ENCODE results near the gene P2RY14. TPM values are rescaled to one million over a fixed set of nuclear protein-coding genes. Genes with fewer than 3 reads are reported as not detected.

Gene P2RY14
- polyA plus RNA-seq, 3 donors from 2014 or later, result 1.2 to 2.8 (median 1.5) TPM

DNA sequence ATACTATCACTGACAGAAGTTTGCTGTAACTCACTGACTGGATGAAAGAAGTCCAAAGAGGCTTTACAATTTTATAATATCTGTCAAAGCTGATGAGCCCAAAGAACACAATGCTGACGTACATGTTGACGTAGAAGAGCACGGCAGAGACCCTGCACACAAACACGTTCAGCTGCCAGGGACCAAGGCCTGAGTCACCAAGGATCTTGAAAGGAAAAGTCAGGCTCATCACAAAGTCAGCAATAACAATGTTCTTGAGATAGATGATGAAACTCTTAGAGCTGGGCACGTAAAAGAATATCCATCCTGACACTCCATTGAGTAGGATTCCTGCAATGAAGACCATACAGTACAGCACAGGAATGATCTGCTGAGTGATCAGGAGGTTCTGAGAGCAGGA lies 64.5 kb downstream of the P2RY14 start:
- Mint-ChIP-seq H3K27ac (no peak overlapping the region), H3K27me3 (ENCODE audit: low read depth in 3 of 3) (peaks cover 0 to 2% (median 2%) of the 10 kb centered on the region in 3 donors), H3K4me3 (no peak overlapping the region), H3K36me3 (no peaks in the 10 kb centered on the region), H3K4me1 (peaks cover 21 to 24% of the 10 kb centered on the region in 2 donors), H3K9me3 (no peaks in the 10 kb centered on the region)
- DNase-seq, result no peak

DNA sequence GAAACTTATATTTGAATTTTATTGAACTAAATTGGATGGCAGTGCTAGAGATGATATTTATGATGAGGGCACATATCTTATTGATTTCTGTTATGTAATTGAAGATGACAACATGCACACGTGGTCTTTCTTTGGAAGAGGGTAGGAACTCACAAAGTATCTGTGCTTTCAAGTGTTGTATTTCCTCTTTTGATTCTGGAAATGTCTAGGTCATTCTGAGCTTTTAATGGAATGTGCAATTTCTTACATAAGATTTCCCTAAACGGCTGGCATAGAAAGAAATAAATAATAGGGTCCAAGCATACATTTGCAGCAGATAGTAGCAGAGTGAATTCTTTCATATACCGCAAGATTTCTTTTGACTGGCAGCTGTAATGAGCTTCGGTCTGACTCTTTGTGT lies 65.2 kb downstream of the P2RY14 start:
- DNase-seq, result no peak
- Mint-ChIP-seq H3K27ac (no peak overlapping the region), H3K36me3 (no peaks in the 10 kb centered on the region), H3K27me3 (ENCODE audit: low read depth in 3 of 3) (peaks cover 0 to 2% (median 2%) of the 10 kb centered on the region in 3 donors), H3K9me3 (no peaks in the 10 kb centered on the region), H3K4me3 (no peak overlapping the region), H3K4me1 (peaks cover 24 to 29% of the 10 kb centered on the region in 2 donors)

DNA sequence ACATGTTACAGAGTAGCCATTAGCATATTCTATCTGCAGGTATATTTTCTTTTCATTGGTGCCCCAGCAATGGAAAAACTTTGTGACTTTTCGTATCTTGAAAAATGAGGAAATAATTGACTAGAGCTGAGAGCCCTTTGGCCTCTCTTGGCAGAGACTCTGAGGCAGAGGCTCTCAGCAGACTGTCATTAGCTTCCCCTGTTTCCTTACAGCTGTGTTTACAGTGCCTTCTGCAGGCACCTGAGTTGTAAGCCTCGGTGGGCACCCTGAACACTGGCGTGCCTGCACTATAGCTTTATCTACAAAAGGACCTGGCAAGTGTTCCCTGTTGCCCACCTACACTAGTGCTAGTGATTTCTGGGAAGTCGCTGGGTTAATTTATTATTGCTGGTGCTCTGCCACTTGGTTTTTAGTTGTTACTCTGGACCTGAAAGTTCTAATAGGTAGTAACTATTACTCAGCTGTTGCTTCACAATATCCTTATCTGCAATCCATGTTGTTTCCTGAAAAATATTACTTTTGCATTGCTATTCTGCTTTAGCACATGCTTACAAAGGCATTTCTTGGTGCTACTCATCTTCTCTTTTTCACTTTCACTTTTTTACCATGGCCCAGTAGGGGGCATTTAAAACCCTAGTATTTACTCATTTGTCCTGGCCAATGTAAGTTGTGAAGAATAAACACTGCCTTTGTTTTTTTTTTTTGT lies 67.5 kb downstream of the P2RY14 start:
- H3K36me3 Mint-ChIP-seq, result peaks cover 0 to 5% (median 0%) of the 10 kb centered on the region in 3 donors
- no peaks in the 10 kb centered on the region for H3K9me3 Mint-ChIP-seq
- peak overlapping the region in 1 of 6 donors; percentile 63 for H3K27ac Mint-ChIP-seq
- peaks cover 29 to 30% of the 10 kb centered on the region in 2 donors for H3K4me1 Mint-ChIP-seq
- DNase-seq, result no peak
- peak overlapping the region in 3 of 5 donors; percentile 22 to 55 (median 43) for H3K4me3 Mint-ChIP-seq
- no peaks in the 10 kb centered on the region for H3K27me3 Mint-ChIP-seq (ENCODE audit: low read depth in 3 of 3)

DNA sequence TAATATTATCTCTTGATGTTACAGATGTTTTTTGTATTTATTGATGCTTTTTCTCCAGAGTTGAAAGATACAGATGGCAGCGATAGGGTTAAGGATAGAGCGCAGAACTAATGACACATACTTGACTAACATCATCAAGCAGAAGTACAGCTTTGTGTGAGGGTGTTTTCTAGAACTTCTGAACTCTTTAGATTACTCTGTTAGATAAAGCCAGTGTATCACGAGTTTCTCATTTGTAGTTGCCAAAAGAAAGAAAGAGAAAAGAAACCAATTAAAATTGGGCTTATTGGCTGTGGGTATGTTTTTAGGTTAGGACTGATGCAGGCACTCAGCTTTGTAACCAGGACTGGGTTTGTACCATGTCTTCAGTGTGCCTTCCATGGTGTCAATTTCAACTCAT lies 68.7 kb downstream of the P2RY14 start:
- H3K27ac Mint-ChIP-seq, result peak overlapping the region in 5 of 6 donors; percentile 39 to 71 (median 49)
- H3K9me3 Mint-ChIP-seq, result no peaks in the 10 kb centered on the region
- DNase-seq, result peak in 1 of 3 donors; percentile 36
- H3K36me3 Mint-ChIP-seq, result peaks cover 0 to 5% (median 0%) of the 10 kb centered on the region in 3 donors
- peaks cover 34 to 36% of the 10 kb centered on the region in 2 donors for H3K4me1 Mint-ChIP-seq
- H3K27me3 Mint-ChIP-seq (ENCODE audit: low read depth in 3 of 3), result peaks cover 0 to 2% (median 0%) of the 10 kb centered on the region in 3 donors
- H3K4me3 Mint-ChIP-seq, result peak overlapping the region in 2 of 5 donors; percentile 46

DNA sequence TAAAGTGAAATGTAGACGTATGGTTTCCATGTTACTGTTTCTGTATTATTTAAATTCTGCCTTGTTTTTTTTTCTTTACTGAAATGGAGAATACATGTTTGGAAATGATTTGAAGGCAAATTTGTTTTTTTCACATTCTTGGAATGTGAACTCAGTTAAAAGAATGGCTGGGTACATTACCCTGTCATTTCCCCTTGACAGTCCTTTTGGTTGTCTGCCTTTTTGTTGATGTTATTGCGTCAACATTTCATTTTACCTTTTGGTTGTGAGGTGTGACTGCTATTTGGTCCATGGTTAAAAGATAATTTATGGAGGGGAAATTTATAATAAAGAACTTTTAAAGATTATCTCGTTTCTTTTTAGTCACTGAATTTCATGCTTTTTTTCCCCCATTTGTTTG lies 72.1 kb downstream of the P2RY14 start:
- peaks cover 0 to 7% (median 5%) of the 10 kb centered on the region in 3 donors for H3K27me3 Mint-ChIP-seq (ENCODE audit: low read depth in 3 of 3)
- peak overlapping the region in 2 of 6 donors; percentile 12 to 86 for H3K27ac Mint-ChIP-seq
- DNase-seq, result no peak
- H3K4me3 Mint-ChIP-seq, result peak overlapping the region in 1 of 5 donors; percentile 82
- peaks cover 0 to 5% (median 0%) of the 10 kb centered on the region in 3 donors for H3K36me3 Mint-ChIP-seq
- H3K9me3 Mint-ChIP-seq, result no peaks in the 10 kb centered on the region
- peaks cover 60 to 69% of the 10 kb centered on the region in 2 donors for H3K4me1 Mint-ChIP-seq

DNA sequence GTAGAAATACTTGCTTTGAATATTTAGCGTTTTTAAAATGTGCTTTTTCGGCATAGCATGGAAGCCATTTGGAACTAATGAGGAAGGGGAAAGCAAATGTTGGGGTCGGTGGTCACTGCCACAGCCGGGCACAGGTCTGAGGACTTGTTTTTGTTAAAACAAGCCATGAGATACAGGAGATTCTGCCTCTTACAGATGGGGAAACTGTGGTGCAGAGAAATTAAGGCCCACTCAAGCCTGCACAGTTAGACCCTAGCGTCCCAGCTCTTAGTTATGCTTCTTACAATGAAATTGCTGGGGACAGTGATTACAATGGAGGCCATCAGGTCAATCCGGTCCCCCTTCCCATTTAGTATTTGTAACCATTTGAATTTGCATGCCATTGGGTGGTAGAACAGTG lies 72.9 kb downstream of the P2RY14 start:
- DNase-seq, result no peak
- Mint-ChIP-seq H3K4me1 (peaks cover 60 to 69% of the 10 kb centered on the region in 2 donors), H3K36me3 (peaks cover 0 to 5% (median 0%) of the 10 kb centered on the region in 3 donors), H3K27me3 (ENCODE audit: low read depth in 3 of 3) (peaks cover 0 to 10% (median 5%) of the 10 kb centered on the region in 3 donors), H3K27ac (peak overlapping the region in 5 of 6 donors; percentile 29 to 86 (median 62)), H3K9me3 (no peaks in the 10 kb centered on the region), H3K4me3 (peak overlapping the region in 1 of 5 donors; percentile 82)

DNA sequence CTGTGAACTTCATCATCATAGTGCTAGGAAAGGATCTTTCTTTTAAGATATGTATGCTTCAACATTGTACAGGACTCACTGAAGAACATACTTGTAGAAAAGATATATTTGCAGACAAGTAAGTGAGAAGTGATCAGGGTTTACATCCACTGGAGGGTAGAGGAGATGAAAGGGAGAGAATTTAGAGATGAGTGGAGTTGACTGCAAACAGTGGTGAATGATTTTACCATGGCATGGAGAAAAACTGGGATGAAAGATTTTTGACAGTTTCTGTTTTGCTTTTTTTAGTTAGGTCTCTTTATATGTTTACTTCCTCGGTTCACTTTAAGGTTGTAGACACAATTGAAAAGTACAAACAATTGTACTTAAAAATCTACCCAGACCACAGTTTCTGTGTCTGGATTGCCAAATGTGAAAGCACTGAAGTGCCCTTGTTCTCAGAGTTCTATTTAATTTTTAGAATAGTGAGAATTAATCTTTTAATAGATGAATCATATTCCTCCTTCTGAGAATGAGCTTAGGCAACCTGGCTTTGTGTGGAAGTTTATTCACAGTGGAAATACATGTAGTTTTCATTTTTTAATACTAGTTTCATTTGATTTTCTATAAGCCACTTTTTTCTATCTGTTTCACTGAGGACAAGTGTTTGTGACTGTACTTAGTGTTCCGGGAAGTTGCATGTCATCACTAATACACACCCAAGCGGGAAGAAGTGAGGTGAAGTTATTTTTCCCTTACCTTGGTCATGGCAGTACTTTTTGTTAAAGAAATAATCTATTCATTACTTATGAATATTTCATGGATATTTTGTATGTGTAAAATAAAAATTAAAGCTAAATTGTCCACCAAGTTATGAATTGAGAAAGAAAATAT lies 73.6 kb downstream of the P2RY14 start:
- no peak for DNase-seq
- Mint-ChIP-seq H3K9me3 (no peaks in the 10 kb centered on the region), H3K27me3 (ENCODE audit: low read depth in 3 of 3) (peaks cover 0 to 10% (median 5%) of the 10 kb centered on the region in 3 donors), H3K4me1 (peaks cover 62 to 69% of the 10 kb centered on the region in 2 donors), H3K4me3 (peak overlapping the region; percentile 39 to 82 (median 56)), H3K36me3 (peaks cover 0 to 5% (median 0%) of the 10 kb centered on the region in 3 donors), H3K27ac (peak overlapping the region; percentile 86 to 96 (median 92))

DNA sequence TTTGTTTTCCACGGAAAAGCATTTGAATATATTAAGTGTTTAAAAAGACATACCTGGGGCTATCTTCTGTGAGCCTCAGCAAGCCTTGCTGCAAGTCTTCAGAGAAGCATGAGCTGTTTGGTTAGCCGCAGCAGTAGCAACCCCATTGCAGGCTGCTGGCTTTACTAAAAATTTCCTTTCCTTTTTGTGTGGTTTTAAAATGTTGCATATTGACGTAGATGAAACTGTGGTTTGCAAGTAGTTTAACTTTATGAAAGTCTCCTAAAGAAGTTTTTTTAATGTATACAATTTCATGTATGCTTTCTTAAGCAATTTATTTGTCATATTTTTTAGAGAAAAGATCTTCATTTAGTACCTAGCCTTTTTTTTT lies 75.3 kb downstream of the P2RY14 start, which contains the start of gene GPR171:
Gene GPR171, minus strand, starts transcription at position 166 of the 370 bp plus-strand sequence. CDS start 3,830 bp downstream, outside the sequence.
- H3K36me3 Mint-ChIP-seq, result peaks cover 0 to 13% (median 3%) of the 10 kb centered on the region in 3 donors
- peak; percentile 68 to 79 (median 68) for DNase-seq
- H3K4me1 Mint-ChIP-seq, result peaks cover 66 to 68% of the 10 kb centered on the region in 2 donors
- peak within 1 kb of the TSS; percentile 39 to 82 (median 67) for H3K4me3 Mint-ChIP-seq
- no peaks in the 10 kb centered on the region for H3K9me3 Mint-ChIP-seq
- peaks cover 0 to 10% (median 5%) of the 10 kb centered on the region in 3 donors for H3K27me3 Mint-ChIP-seq (ENCODE audit: low read depth in 3 of 3)
- H3K27ac Mint-ChIP-seq, result peak within 1 kb of the TSS; percentile 86 to 96 (median 92)

DNA sequence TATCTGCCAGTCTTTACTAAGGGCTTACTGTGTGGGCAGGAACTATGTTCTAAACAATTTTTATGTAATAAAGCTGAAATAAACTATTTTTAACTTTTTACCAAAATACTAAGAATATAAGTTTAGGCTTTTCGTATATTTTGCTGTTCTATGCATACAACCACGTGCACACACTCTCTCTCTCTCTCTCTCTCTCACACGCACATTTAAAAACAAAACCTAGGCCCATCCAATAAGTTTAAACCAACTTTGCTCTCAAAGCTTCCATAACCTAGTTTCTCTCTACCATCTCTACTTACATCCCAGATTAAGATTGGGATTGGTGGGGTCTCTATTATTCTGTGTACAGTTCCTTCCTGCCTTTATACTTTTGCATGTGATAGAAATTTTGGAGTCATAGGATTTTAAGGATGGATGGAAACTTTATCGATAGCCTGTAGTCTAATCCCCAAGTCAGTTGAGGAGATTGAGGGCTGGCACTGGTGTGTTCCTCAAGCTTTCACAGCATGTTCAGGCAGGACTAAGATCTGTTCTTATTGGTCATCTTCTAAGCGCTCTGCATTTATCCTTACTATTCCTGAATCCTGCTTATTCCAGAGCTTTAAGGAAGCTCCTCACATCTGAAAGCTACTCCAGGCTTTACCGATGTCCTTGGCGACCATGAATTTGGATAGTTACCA lies 77.2 kb downstream of the P2RY14 start:
- DNase-seq, result no peak
- Mint-ChIP-seq H3K27me3 (ENCODE audit: low read depth in 3 of 3) (peaks cover 0 to 10% (median 5%) of the 10 kb centered on the region in 3 donors), H3K9me3 (no peaks in the 10 kb centered on the region), H3K4me3 (peak overlapping the region; percentile 13 to 77 (median 47)), H3K36me3 (peaks cover 0 to 8% (median 3%) of the 10 kb centered on the region in 3 donors), H3K4me1 (peaks cover 60 to 68% of the 10 kb centered on the region in 2 donors), H3K27ac (peak overlapping the region; percentile 21 to 92 (median 47))

DNA sequence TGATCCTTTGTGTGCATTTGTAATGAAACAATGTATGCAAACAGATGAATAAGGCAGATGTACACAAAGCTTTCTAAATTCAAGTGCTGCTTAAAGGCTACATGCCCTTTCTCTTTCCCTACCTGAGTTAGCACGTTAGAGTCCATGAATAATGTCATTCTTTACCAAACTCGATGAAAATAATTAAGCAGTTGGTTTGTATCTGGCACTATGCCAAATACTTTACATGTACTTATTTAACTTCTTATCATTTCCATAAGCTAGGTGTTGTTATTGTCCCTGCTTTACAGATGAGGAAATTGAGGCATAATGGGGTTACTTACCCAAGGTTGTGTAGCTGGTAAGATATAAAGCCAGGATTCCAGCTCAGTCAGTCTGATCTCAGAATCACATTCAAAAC lies 77.8 kb downstream of the P2RY14 start:
- peak overlapping the region in 5 of 6 donors; percentile 4 to 92 (median 86) for H3K27ac Mint-ChIP-seq
- H3K27me3 Mint-ChIP-seq (ENCODE audit: low read depth in 3 of 3), result peaks cover 0 to 10% (median 5%) of the 10 kb centered on the region in 3 donors
- peaks cover 60 to 68% of the 10 kb centered on the region in 2 donors for H3K4me1 Mint-ChIP-seq
- peak overlapping the region in 4 of 5 donors; percentile 13 to 77 (median 34) for H3K4me3 Mint-ChIP-seq
- no peaks in the 10 kb centered on the region for H3K9me3 Mint-ChIP-seq
- peaks cover 0 to 8% (median 3%) of the 10 kb centered on the region in 3 donors for H3K36me3 Mint-ChIP-seq
- DNase-seq, result peak in 1 of 3 donors; percentile 18

DNA sequence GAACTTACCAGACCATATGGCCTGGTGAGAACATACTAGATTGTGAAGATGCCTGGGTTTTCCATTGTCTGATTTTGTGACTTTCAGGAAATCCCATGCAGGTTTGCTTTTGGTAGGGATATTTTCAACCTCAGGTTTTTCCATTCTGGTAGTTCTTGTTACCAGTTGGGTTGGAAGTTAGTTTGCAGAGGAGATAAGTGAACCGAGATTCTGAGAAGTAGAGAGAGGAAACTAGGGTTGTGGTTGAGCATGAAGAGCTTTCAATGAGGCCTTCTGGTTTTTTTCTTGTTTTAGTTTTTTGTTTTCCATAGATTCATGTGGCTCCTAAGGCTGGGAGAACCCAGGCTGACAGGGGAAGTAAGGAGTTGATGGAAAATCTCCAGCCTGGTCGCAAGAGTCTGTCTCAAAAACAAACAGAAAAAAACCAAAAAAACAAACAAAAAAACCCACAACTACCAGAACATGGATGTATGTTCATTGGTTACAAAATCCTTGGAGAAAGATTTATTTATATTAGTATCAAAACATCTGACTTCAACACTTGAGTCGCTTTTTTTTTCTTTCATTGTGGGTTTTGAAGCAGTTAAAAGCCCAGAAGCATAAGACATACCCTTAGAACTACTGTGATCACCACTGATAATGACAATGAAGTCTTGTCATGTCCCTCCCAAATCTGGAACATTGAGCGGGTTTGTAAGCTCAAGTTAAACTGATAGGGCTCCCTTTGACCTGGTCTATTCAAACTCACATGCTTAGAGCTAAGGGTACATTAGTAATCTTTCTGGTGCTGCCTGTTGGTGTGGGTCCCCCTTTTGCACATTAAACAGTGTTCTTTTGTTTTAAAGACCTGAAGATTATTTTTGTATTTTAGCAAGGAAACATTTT lies 78.5 kb downstream of the P2RY14 start:
- Mint-ChIP-seq H3K36me3 (peaks cover 0 to 8% (median 3%) of the 10 kb centered on the region in 3 donors), H3K9me3 (no peaks in the 10 kb centered on the region), H3K4me3 (peak overlapping the region; percentile 35 to 77 (median 74)), H3K4me1 (peaks cover 57 to 62% of the 10 kb centered on the region in 2 donors), H3K27ac (peak overlapping the region; percentile 77 to 98 (median 88)), H3K27me3 (ENCODE audit: low read depth in 3 of 3) (peaks cover 0 to 8% (median 5%) of the 10 kb centered on the region in 3 donors)
- no peak for DNase-seq

DNA sequence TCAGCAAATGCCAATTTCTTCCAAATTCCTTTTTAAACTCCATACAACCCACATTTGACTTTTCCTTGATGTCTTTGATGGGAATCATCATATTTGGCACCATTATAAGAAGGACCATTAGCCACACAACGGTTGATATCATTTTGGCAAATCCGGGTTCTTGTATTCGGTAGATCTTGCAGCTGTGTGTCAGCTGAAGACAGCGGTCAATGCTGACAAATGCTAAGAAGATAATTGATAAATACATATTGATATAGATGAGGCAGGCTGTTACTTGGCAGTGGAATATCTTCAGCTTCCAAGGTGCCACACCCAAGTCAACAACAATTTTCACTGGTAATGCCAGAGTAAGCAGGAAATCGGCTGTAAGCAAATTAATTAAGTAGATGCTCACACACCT lies 79.5 kb downstream of the P2RY14 start:
- H3K9me3 Mint-ChIP-seq, result no peaks in the 10 kb centered on the region
- peak overlapping the region in 1 of 5 donors; percentile 77 for H3K4me3 Mint-ChIP-seq
- DNase-seq, result no peak
- H3K36me3 Mint-ChIP-seq, result peaks cover 3 to 8% (median 4%) of the 10 kb centered on the region in 3 donors
- H3K27ac Mint-ChIP-seq, result peak overlapping the region in 4 of 6 donors; percentile 3 to 98 (median 50)
- H3K27me3 Mint-ChIP-seq (ENCODE audit: low read depth in 3 of 3), result peaks cover 0 to 8% (median 5%) of the 10 kb centered on the region in 3 donors
- peaks cover 48 to 53% of the 10 kb centered on the region in 2 donors for H3K4me1 Mint-ChIP-seq
